Measurements from ENCODE around the gene KIF19.

The KIF19 gene

GRCh38 chr17:74342224-74342623, 16.2 kb downstream of the KIF19 start:
- Mint-ChIP-seq H3K27me3 (ENCODE audit: low read depth) (peaks cover 21% of the 10 kb centered on the region), H3K4me3 (no peak overlapping the region), H3K4me1 (peaks cover 7% of the 10 kb centered on the region), H3K36me3 (ENCODE audit: low read depth) (no peaks in the 10 kb centered on the region), H3K27ac (no peak overlapping the region), H3K9me3 (no peaks in the 10 kb centered on the region)
- no peak for TF ChIP-seq CTCF (IDR thresholded peaks at IDR 0.05; ENCODE audit: unreplicated experiment in 3 of 3)

DNA sequence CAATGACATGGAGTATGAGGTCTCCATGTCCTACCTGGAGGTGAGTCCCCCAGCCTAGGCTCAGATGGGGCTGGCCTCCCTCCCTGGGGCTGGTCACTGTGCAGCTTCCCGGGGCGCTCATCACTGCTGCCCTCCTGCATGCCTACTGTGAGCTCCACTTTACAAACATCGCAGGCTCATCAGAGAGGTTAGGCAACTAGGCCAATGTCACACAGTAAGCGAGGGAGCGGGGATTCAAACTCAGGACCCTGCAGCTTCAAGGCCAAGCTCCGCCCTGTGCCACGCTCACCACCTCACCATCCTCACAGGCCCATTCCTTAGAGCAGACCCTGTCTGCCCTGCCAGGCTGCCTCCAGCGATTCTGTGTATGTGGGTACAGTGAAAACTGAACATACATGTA, 17.1 kb downstream of the KIF19 start:
- peaks cover 7% of the 10 kb centered on the region for H3K4me1 Mint-ChIP-seq
- no peak for TF ChIP-seq CTCF (IDR thresholded peaks at IDR 0.05; ENCODE audit: unreplicated experiment in 3 of 3)
- no peak overlapping the region for H3K27ac Mint-ChIP-seq
- H3K4me3 Mint-ChIP-seq, result no peak overlapping the region
- H3K9me3 Mint-ChIP-seq, result no peaks in the 10 kb centered on the region
- H3K27me3 Mint-ChIP-seq (ENCODE audit: low read depth), result peaks cover 25% of the 10 kb centered on the region
- no peaks in the 10 kb centered on the region for H3K36me3 Mint-ChIP-seq (ENCODE audit: low read depth)

DNA sequence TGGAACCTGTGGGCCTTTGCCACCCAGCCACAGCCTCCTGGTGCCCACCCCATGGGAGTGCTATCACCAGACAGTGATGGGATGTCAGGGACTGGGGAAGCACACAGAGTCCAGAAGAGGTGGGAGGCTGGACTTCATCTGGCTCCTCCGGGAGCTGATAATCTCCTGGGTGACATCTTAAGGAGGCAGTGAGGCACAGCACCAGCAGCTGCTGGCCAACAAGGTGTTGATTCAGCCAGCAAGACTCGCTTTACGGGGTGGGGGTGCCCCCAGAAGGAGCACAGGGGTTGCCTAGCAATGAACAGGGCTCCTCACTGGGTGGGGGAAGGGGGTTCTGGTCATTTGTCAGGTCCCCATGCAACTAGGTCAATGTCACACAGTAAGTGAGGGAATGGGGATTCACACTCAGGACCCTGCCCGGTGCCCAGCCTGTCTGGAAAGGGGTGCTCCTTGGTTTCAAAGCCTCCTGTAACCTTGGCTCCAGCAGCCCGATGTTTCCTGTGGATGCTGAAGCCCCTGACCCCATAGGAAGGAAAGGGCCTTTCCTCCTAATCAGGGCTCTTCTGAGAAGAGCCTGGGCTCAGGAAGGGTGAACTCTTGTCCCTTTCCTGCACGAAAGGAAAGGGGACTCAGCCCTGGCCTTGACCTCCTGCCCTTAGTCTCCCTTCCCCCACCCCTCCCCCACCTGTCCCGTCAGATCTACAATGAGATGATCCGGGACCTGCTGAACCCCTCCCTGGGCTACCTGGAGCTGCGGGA, 17.7 kb downstream of the KIF19 start:
- Mint-ChIP-seq H3K9me3 (no peaks in the 10 kb centered on the region), H3K4me1 (peaks cover 7% of the 10 kb centered on the region), H3K4me3 (no peak overlapping the region), H3K36me3 (ENCODE audit: low read depth) (no peaks in the 10 kb centered on the region), H3K27ac (no peak overlapping the region), H3K27me3 (ENCODE audit: low read depth) (peaks cover 31% of the 10 kb centered on the region)
- no peak for TF ChIP-seq CTCF (IDR thresholded peaks at IDR 0.05; ENCODE audit: unreplicated experiment in 3 of 3)

DNA sequence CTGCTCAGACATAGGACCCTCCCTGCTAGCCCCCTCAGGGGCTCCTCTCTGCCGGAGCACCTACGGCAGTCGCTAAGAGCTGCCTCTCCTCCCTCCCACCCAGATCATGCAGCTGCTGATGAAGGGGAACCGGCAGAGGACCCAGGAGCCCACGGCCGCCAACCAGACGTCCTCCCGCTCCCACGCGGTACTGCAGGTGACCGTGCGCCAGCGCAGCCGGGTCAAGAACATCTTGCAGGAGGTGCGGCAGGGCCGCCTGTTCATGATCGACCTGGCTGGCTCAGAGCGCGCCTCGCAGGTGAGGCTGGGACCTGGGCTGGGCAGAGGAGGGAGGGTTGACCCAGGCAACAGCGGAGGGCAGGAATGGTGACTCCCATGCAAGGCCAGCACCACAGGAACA, 18.6 kb downstream of the KIF19 start:
- H3K4me1 Mint-ChIP-seq, result peaks cover 7% of the 10 kb centered on the region
- TF ChIP-seq CTCF (IDR thresholded peaks at IDR 0.05; ENCODE audit: unreplicated experiment in 3 of 3), result no peak
- H3K27me3 Mint-ChIP-seq (ENCODE audit: low read depth), result peaks cover 39% of the 10 kb centered on the region
- H3K9me3 Mint-ChIP-seq, result no peaks in the 10 kb centered on the region
- no peak overlapping the region for H3K4me3 Mint-ChIP-seq
- no peaks in the 10 kb centered on the region for H3K36me3 Mint-ChIP-seq (ENCODE audit: low read depth)
- no peak overlapping the region for H3K27ac Mint-ChIP-seq

- H3K4me3 Mint-ChIP-seq, result no peak overlapping the region
- no peak for TF ChIP-seq CTCF (IDR thresholded peaks at IDR 0.05; ENCODE audit: unreplicated experiment in 3 of 3)
- no peaks in the 10 kb centered on the region for H3K9me3 Mint-ChIP-seq
- H3K27ac Mint-ChIP-seq, result no peak overlapping the region
- no peaks in the 10 kb centered on the region for H3K36me3 Mint-ChIP-seq (ENCODE audit: low read depth)
- peaks cover 43% of the 10 kb centered on the region for H3K27me3 Mint-ChIP-seq (ENCODE audit: low read depth)
- H3K4me1 Mint-ChIP-seq, result no peaks in the 10 kb centered on the region
Measured at GRCh38 chr17:74345433-74346241, 19.6 kb downstream of the KIF19 start.

Measured in nephron (organoid).